HG02798 (cell line): ENCODE results near the gene CD38.
"Not testable (repeated sequence)": the region's sequence is repeated elsewhere in the genome, so short reads cannot be mapped to it uniquely, and the experiment has no call there.

Source experiments
- ATAC-seq: cut with Tn5 transposase; IDR thresholded peaks from one replicate; pipeline ENCODE4 v1.9.1; 2021; ENCODE audit warnings: mild to moderate bottlenecking; ENCODE audit not compliant: unreplicated experiment, poor library complexity

CD38 gene

DNA sequence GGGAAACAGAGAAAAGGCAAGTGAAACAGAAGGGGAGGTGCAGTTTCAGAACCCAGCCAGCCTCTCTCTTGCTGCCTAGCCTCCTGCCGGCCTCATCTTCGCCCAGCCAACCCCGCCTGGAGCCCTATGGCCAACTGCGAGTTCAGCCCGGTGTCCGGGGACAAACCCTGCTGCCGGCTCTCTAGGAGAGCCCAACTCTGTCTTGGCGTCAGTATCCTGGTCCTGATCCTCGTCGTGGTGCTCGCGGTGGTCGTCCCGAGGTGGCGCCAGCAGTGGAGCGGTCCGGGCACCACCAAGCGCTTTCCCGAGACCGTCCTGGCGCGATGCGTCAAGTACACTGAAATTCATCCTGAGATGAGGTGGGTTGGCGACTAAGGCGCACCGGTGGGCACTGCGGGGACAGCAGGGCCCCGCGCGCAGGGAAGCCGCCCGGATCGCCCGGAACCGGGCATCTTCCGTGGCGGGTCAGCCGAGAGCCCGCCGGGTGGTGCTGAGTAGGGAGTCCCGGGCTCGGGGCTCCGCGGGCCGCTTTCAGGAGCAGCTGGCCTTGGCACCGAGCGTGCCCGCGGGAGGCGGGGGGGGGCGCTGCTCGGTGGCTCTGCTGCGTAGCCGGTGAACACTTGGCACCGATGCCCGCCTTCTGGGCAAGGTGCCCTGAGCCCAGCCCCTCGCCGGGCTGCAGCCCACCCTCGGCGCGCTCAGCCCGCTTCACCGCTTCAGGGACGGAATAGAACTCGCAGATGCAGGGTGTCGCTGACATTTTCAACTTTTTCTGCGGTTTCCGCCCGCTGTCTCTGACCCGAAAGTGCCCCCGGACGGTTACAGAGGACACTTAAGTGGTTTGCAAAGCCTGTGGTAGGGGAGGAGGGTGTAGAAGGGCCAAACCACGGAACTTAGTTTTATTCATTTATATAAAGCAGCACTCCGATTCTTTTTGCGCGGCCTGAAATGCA lies at the start of gene CD38:
Gene CD38 (plus strand): TSS at position 40 of the 953 bp plus-strand sequence. CDS start 87 bp downstream, at position 127.
- ATAC-seq, result peak; percentile 78

DNA sequence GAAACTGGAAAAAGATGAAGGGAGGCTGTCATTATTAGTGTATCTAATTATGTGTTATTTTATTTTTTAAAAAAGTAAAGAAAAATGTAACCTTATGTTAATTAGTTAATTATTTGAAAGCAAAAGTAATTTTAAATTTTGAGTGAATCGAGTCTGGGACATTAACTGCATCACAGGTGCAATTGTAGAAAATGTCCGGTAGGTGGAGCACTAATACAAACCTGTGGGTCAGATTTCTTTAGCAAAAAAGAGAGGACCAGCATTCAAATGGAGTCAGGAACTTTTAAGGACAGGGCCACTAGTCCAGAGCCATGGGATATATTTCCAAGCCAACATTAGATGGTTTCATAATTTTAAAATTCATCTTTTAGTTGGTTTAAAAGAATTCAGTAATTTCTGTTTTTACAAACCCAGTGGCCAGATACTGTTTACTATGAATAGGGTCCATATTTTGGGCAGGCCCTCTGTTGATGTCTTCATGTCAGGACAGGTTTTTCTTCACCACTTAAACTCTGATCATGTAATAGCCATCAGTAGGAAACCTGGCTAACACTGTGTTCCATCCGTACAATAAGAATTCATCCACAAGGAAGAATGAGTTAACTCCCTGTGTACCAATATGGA lies 48.1 kb upstream of the CD38 start:
- peak; percentile 74 for ATAC-seq

DNA sequence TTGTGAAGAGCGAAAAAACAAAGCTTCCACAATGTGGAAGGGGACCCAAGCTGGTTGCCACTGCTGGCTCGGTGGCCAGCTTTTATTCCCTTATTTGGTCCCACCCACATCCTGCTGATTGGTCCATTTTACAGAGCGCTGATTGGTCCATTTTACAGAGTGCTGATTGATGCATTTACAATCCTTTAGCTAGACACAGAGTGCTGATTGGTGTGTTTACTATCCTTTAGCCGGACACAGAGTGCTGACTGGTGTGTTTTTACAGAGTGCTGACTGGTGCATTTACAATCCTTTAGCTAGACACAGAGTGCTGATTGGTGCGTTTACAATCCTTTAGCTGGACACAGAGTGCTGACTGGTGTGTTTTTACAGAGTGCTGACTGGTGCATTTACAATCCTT lies 45.1 kb upstream of the CD38 start:
- not testable (repeated sequence) for ATAC-seq

DNA sequence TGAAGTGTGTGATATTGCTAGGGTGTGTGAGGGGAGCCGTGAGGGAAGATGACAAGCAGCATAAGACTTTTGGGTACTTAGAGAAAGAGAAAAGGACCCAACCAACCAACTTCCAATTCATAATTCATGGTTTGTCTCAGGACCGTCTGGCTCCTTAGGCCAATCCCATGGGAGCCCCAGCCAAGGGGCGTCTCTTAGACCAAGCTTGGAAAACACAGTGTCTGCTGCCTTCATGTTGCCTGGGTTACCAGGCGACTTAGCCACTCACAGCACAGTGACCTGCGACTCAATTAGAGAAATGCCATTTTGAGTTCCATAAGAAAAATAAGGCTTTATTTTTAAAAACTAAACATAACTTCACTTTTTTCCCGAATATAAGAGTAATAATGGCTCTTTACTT lies 42.6 kb upstream of the CD38 start:
- no peak for ATAC-seq

DNA sequence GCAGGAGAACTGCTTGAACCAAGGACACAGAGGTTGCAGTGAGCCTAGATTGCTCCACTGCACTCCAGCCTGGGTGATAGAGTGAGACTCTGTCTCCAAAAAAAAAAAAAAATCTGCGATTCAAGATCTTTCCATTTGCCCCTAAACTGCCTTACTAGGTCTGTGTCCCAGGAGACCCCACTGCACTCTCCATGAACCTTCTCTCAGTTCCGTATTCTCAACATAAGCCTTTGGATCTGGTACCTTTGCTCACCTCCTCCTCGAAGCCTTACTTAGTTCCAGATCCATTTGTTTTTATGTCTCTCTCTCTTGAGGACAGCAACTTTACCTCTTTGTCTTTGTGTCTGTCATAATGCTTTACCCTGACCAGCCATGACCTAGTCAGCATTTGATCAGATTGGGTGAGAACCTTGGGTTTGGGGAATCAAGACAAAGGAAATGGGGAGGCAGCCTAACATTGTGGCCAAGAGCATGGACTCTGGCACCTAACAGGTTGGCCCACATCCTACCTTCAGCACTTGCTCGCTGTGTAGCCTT lies 41.5 kb upstream of the CD38 start:
- no peak for ATAC-seq

DNA sequence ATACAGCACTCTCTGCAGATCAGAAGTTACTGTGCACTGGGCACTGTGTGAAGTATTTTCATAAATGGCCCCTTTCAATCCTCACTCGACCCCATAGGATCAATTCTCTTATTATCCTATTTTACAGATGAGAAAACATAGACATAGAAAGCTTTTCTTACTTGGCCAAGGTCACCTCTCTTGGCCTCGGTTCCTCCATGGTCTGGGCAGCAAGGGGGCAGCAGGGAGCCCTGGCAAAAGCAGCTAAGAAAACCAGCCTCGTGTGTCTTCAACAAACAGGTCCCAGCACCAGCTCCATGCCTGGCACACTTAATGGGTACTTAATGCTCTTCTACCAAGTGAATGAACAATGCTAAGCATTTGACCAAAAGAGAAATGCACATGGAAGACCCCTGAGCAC lies 40.9 kb upstream of the CD38 start:
- no peak for ATAC-seq

DNA sequence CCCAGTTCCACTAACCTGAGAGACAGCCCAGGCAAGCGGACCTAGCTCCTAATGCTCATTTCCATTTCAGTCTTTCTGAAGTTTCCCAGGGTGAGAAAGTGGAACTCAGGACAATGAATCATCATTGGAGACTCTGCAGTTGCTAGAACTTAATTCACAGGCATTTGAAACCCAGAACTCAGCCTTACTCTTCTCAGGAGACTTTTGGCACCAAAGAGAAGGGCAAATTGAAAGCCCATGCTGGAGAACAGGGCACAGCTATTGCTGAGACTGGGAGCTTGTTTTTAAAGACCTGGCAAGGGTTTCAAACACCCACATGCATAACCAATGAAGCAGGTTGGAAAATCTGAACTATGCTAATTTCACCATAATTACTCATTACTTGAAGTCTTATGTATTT lies 39.3 kb upstream of the CD38 start:
- no peak for ATAC-seq

DNA sequence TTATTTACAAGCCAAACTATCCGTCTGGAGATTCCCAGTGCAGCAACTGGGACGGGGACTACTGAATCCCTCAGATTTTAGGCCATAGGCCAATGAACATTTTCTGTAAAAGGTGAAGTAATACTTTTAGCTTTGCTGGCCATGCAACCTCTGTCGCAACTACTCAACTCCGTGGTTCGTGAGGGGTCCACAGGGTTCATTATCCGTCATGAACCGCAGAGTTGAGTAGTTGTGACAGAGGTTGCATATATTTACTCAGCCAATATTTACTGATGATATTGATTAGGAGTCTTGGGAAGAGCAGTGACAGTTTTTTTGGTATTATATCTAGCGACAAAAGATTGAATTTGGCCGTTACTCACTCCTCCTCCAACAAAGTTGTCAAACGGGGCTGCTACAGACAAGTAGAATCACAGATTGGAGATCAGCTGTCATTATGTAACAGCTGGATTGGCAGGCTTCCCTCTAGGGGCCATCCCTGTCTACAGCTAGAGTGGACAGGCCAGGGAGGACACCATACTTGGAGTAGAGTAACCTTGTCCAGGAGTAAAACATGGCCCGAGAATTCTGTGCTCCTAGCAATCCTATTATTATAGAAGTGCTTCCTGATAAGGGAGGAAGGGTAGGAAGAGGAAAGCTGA lies 37.2 kb upstream of the CD38 start:
- no peak for ATAC-seq

DNA sequence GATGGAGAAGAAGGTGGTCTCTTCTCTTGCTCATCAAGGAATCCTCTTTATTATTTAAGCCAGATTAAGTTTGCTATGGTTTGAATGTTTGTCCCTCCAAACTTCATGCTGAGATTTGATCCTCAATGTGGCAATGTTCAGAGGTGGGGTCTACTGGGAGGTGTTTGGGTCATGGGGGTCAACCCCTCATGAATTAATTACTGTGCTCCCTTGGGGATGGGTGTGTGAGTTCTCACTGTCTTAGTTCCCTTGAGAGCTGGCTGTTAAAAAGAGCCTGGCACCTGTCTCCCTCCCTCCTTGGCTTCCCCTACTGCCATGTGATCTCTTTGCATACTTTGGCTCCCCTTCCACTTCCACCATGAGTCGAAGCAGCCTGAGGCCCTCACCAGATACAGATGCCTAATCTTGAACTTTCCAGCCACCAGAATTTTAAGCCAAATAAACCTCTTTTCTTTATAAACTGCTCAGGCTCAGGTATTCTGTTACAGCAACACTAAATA lies 36.0 kb upstream of the CD38 start:
- no peak for ATAC-seq

DNA sequence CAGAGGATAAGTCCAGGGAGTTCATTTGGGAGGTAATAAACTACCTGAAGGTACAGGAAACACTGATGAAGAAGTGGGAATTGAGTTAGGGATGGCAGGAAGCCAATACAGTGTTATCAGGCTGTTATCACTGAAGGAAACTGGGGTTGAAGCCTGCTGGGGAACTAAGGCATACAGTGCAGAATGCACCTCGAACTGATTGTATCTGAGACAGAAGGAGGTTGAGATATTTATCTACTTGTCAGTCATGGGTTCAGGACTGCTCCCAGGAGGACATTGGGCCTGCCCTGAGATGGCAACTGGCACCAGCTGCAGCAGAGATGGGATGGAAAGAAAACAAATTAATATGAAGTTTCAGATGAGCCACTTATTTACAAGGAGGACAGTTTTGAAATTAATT lies 35.5 kb upstream of the CD38 start:
- ATAC-seq, result no peak

DNA sequence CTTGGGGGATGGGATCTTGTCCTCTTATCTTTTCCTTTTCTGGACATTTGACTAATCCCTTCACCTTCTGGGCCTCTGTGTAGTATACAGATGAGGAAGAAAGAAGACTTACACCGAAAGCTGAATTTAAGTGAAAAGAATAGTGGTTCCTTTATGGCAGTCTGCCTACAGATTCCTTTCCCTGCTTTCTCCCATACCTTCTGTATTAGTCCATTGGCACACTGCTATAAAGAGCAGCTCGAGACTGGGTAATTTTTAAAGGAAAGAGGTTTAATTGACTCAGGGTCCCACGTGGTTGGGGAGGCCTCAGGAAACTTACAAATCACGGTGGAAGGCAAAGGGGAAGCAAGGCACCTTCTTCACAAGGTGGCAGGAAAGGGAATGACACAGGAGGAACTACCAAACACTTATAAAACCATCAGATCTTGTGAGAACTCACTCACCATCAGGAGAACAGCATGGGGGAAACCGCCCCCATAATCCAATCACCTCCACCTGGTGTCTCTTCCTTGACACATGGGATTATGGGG lies 34.0 kb upstream of the CD38 start:
- ATAC-seq, result no peak

DNA sequence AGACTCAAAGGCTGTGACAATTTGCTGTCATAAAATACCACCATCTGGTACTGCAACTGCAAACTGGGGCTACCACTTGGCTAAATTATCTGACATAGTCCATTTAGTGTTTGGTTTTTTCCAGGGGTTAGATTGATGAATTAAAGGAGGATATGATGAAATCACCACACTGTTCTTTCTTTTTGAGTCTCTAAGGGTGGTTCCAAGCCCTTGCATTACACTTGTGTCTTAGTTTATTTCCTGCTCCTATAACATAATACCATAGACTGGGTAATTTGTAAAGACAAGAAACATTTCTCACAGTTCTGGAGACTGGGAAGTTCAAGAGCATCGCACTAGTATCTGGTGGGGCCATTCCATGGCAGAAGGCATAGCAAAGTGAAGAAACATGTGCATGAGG lies 32.0 kb upstream of the CD38 start:
- no peak for ATAC-seq

DNA sequence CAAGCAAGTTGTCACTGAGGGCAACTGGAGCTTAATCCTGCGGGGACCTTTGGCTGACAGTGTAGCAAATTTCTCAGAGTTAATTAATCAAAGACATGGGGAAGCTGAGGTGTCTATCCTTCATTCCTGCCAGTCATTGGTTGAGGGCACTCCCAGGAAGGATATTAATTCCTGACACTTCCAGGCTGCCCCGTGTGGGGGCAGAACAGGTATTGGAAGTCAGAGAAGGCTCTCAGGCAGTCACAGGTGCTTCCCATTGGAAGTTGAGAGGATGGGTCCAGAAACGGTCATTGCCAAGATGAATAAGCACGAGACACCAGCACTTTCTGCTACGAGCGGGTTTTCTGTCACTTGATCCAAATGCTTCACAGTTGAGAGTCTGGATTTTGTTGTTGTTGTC lies 29.1 kb upstream of the CD38 start:
- no peak for ATAC-seq

DNA sequence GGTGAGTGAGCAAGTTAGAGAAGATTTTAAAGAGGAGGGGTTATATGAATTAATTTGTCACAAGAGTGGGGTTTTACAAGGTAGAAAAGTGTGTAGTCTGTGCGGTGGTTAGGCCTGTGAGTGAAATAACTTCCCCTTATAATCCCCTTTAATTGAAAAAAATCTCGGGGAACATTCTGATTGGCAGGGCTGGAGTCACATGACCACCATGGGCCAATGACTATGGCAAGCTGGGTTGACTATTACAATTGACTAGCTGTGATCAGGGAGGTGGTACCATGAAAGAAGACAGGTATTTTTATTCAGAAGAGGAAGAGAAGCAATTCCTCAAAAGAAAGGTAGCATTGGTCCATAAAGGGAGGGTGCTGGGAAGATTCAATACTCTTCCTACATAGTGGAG lies 27.0 kb upstream of the CD38 start:
- no peak for ATAC-seq

DNA sequence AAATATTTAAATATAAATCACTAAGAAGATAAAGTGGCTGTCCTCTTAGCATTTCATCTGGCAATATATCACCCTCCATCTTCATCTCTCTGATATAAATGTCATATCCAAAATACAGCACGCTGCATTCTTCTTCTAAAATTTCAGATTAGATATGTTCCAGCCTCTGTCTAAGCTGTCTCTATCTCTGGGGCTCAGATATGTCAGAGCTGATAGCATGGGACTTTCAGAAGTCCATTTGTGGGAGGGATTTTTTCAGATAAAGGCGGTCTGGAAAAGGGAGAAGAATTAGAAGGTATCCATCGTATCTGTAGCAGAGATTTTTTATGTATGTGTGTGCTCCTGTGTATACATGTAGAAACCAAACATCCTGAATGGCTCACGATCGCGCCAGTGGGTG lies 25.0 kb upstream of the CD38 start:
- no peak for ATAC-seq

DNA sequence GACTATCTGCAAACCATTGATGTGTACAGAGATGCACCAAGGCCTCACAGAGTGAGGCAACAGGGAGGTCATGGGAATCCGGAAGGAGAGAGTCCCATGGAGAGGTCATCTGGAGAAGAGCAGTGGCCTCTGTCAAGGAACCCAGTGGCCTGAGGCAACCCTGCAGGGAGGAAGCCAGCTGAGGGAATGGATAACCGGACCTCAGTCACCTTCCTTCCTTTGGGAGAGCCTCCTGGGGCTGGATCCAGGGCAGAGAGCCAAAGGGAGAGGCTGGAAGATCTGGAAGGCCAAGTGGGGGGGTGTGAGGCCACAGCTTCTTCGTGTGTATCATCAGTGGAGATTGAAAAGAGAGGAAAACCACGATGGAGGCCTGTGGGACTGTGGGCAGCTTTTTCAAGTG lies 24.3 kb upstream of the CD38 start:
- ATAC-seq, result no peak

DNA sequence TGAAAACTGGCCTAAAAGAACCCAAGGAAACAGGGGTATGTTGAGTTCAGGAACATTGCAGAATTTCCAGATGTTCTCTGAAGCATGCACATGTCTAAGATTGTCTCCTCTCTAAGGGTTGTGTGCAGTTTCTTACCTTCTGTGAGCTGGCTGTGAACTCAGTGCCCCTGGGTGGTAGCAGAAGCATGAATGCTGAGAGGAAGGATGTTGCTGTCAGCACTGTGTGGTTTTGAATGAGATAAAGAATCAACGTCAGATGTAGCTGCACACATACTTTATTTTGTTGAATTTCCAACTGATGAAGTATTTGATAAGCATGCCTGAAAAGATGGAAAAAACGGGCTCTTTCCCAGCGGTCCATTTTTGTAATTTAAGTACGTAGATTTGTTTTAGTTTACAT lies 23.8 kb upstream of the CD38 start:
- no peak for ATAC-seq

DNA sequence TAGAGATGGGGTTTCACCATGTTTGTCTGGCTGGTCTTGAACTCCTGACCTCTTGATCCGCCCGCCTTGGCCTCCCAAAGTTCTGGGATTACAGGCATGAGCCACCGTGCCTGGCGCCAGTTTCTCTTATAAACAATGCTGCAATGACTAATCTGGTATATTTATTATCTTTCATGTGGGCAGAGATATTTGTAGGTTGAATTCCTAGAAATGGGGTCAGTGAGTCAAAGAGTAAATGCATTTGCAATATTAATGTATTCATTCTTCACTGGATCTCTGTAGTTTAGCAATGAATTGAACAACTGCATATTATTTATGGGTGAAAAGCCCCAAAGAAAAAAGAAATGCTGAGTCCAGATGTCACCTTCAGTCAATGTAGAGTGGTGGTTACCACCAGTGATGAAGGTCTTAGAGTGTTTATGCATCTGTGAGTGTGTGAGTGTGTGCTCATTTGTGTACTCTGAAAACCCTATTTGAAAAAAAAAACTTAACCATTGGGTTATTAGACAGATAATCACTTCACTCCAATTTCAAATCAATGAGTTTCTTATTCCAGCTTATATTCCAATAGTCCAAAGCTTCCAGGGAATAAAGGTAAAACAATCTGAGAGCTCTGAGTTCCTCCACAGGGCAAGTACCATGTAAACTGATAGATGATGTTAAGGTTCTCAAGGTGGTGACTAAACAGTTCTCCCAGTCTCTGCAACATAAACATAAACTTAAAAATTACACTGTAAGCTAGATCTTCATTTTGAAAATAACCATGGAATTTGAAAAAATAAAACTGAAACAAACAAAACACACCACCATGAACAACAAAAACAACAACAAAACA lies 22.6 kb upstream of the CD38 start:
- peak; percentile 27 for ATAC-seq

DNA sequence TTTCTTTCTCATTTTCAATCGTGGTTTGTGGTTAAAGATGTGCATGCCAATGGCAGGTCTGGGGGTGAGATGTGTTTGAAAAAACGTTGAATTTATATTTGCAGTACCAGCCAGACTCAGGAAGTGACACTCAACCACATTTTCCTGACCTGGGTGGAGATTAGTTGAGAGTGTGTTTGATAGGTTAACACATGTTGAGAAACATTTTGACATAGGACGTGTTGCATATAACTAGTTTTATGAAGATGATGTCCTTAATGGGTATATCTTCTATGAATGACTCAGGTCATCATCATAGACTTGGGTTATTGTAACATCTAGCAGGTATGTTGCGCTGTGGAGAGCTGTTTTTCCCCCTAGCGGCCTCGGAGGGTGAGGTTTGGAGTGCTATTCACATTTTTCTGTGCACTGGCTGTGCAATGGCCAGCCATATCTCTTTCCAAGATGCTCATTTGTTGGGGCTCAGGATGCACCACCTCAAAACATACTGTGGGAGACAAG lies 21.7 kb upstream of the CD38 start:
- ATAC-seq, result peak; percentile 87

DNA sequence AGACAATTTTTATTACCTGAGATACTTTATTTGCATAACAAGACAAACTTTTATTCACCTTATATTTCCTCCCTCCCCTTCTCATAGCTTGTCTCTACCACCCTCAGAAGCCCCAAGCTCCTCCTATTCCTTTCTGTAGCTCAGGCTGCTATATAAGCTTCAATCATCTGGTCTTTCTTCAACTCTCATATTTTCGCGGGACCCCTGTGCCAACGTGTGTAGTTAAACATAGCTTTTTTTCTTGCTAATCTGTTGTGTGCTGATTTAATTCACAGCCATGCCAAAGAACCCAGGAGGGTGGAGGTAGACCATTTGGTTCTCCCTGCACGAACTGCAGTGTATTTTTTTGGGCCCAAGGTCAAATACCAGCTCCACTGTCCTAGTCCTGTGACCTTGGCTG lies 21.1 kb upstream of the CD38 start:
- ATAC-seq, result no peak
